Spleen (tissue), 11 donors: ENCODE measurements around the gene RGS17. TPM values are rescaled to one million over a fixed set of nuclear protein-coding genes. Genes with fewer than 3 reads are reported as not detected.

Experiments
- DNase-seq: peaks from one replicate; pipeline ENCODE4 v3.0.0-alpha.2; 2020
- H3K27ac ChIP-seq, 8 donors: fragments of 200-600 bp; sonication (generic) in 7 of 8; 1 replicate in 4 of 8; 2 replicates in 4 of 8; pipeline versions ENCODE4 v1.5.0 to v1.8.0; 2016 to 2021; ENCODE audit warnings: inconsistent platforms in 4 of 8, mild to moderate bottlenecking in 4 of 8, moderate library complexity in 1 of 8
- H3K27me3 ChIP-seq, 7 donors: fragments of 200-600 bp; sonication (generic) in 6 of 7; replicated peaks in 1 of 7; 1 replicate in 4 of 7; 2 replicates in 3 of 7; pipeline versions ENCODE4 v1.5.0 to v1.8.0; 2016 to 2021; ENCODE audit warnings: inconsistent platforms in 3 of 7, mild to moderate bottlenecking in 1 of 7
- H3K36me3 ChIP-seq, 6 donors: fragments of 200-600 bp; sonication (generic) in 5 of 6; 1 replicate in 4 of 6; 2 replicates in 2 of 6; pipeline versions ENCODE4 v1.5.0 to v1.8.0; 2016 to 2021; ENCODE audit warnings: inconsistent platforms in 2 of 6
- H3K4me1 ChIP-seq, 6 donors: fragments of 200-600 bp; sonication (generic) in 5 of 6; 1 replicate in 3 of 6; 2 replicates in 3 of 6; pipeline versions ENCODE4 v1.5.0 to v1.8.0; 2016 to 2021; ENCODE audit warnings: inconsistent platforms in 3 of 6
- H3K4me3 ChIP-seq, 8 donors: fragments of 200-600 bp; sonication (generic) in 7 of 8; 1 replicate in 4 of 8; 2 replicates in 4 of 8; pipeline versions ENCODE4 v1.5.0 to v1.8.0; 2016 to 2021; ENCODE audit warnings: inconsistent platforms in 4 of 8, mild to moderate bottlenecking in 4 of 8, moderate library complexity in 2 of 8
- H3K9me3 ChIP-seq, 8 donors: fragments of 200-600 bp; sonication (generic) in 7 of 8; 1 replicate in 4 of 8; 2 replicates in 4 of 8; pipeline versions ENCODE4 v1.5.0 to v1.8.0; 2016 to 2021; ENCODE audit warnings: inconsistent platforms in 4 of 8
- POLR2A ChIP-seq, 3 donors: fragments of 450-650 bp; IDR thresholded peaks; one replicate each; pipeline ENCODE4 v1.5.1; 2017; ENCODE audit warnings: antibody characterized with exemption in 3 of 3, mild to moderate bottlenecking in 1 of 3
- POLR2AphosphoS5 ChIP-seq, 3 donors: sonication (generic); formaldehyde crosslinking; IDR thresholded peaks; one replicate each; pipeline ENCODE4 v1.5.1; 2017; ENCODE audit warnings: antibody characterized with exemption in 3 of 3
- WGBS, 5 donors: extraction: QIAGEN DNeasy Blood & Tissue Kit in 3 of 5; methylation state at CpG; one replicate each; pipeline versions ENCODE4 v1.1.5 to v1.1.7; 2013 to 2018; 5-methylcytosine and 5-hydroxymethylcytosine counted together
- intact Hi-C: fragments of 100-400 bp; cut with DNase I; formaldehyde crosslinking; loops from one replicate; pipeline ENCODE4 v1.15.0; 2023; ENCODE audit warnings: low total_unique reads
- polyA plus RNA-seq, 3 donors: library from polyadenylated mRNA; stranded (reverse); fragments of 200-250 nt; gene quantifications; one replicate each; pipeline ENCODE4 v1.2.1, GENCODE V29; 2013
- total RNA-seq, 7 donors: library from RNA; depleted of rRNA in 3 of 7; stranded (reverse); fragments of >200 nt in 3 of 7; fragmentation: NEBNext Ultra II Directional in 4 of 7; extraction: Animal tissue kit (Norgen Biotek cat#: 25700) in 4 of 7; gene quantifications; one replicate each; pipeline versions ENCODE4 v1.1.0 to v1.2.1, GENCODE V29; 2016 to 2021
- TF ChIP-seq, protein P1 (sequence below), 11 experiments: fragments of 200-600 bp in 7 of 11; fragments of 450-650 bp in 4 of 11; sonication (generic) in 4 of 11; IDR thresholded peaks in 8 of 11; conservative IDR thresholded peaks in 3 of 11; 1 replicate in 7 of 11; 2 replicates in 4 of 11; pipeline versions ENCODE4 v1.4.0 to v1.8.0; 2016 to 2021; ENCODE audit warnings: antibody characterized with exemption in 11 of 11, inconsistent platforms in 4 of 11, mild to moderate bottlenecking in 1 of 11
- donor health status: healthy with polysubstance abuse.
- donor health status: DM: no; HTN: no; CAD: no; lungs with moderate emphysema.
- donor health status: DM: no; HTN: no; CAD: no.
- donor health status: Bipolar disorder and iron deficiency.
- donor health status: healthy.
- donor health status: DM: no; HTN: no; CAD: no.
- donor health status: DM: yes; HTN: yes; CAD: no.

Gene RGS17
- total and polyA plus RNA-seq, 10 donors, result 0.03 to 0.33 (median 0.07) TPM; not detected in 5

DNA sequence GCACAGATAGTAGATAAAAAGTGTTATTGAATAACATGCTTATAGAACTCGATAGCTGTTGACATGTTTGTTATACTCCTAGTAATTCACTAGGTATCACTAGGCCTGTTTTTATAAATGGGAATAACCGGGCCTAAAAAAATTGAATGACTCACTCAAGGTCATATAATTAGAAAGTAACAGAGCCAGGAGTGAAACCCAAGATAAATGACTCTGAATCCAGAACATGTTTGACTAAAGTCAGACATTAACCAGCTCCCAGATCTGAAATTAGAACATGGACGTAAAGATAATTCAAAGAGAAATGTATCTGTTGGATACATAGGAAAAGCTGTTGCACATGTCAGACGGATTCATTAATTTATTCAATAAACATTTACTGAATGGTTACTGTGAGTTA, 26.9 kb downstream of the RGS17 start:
- Histone ChIP-seq H3K9me3 (no peaks in the 10 kb centered on the region), H3K27me3 (no peaks in the 10 kb centered on the region), H3K4me3 (no peak overlapping the region), H3K27ac (no peak overlapping the region), H3K4me1 (no peaks in the 10 kb centered on the region), H3K36me3 (no peaks in the 10 kb centered on the region)
- WGBS, 5 donors, result 74 to 84% (median 82%) methylated on average over 4 of the region's 4 CpGs
- no peak for DNase-seq
- intact Hi-C loops, result no loop called here
- TF ChIP-seq, protein P1, sequence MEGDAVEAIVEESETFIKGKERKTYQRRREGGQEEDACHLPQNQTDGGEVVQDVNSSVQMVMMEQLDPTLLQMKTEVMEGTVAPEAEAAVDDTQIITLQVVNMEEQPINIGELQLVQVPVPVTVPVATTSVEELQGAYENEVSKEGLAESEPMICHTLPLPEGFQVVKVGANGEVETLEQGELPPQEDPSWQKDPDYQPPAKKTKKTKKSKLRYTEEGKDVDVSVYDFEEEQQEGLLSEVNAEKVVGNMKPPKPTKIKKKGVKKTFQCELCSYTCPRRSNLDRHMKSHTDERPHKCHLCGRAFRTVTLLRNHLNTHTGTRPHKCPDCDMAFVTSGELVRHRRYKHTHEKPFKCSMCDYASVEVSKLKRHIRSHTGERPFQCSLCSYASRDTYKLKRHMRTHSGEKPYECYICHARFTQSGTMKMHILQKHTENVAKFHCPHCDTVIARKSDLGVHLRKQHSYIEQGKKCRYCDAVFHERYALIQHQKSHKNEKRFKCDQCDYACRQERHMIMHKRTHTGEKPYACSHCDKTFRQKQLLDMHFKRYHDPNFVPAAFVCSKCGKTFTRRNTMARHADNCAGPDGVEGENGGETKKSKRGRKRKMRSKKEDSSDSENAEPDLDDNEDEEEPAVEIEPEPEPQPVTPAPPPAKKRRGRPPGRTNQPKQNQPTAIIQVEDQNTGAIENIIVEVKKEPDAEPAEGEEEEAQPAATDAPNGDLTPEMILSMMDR (IDR thresholded peaks at IDR 0.05 in 8 of 11, conservative IDR thresholded peaks at IDR 0.05 in 3 of 11), result no peak
- TF ChIP-seq POLR2AphosphoS5 (IDR thresholded peaks at IDR 0.05) (no peak), POLR2A (IDR thresholded peaks at IDR 0.05) (no peak)

GRCh38 chr6:153103319-153103655, 27.8 kb downstream of the RGS17 start:
- no peaks in the 10 kb centered on the region for H3K4me1 ChIP-seq
- no peaks in the 10 kb centered on the region for H3K36me3 ChIP-seq
- no peaks in the 10 kb centered on the region for H3K27me3 ChIP-seq
- H3K4me3 ChIP-seq, result no peak overlapping the region
- 66 to 83% (median 71%) methylated on average over 6 of the region's 6 CpGs for WGBS, 5 donors
- H3K9me3 ChIP-seq, result no peaks in the 10 kb centered on the region
- H3K27ac ChIP-seq, result no peak overlapping the region
- intact Hi-C loops, result no loop called here
- no peak for DNase-seq
- TF ChIP-seq, protein P1 (IDR thresholded peaks at IDR 0.05 in 8 of 11, conservative IDR thresholded peaks at IDR 0.05 in 3 of 11), result no peak
- TF ChIP-seq POLR2AphosphoS5 (IDR thresholded peaks at IDR 0.05), result no peak
- no peak for TF ChIP-seq POLR2A (IDR thresholded peaks at IDR 0.05)

DNA sequence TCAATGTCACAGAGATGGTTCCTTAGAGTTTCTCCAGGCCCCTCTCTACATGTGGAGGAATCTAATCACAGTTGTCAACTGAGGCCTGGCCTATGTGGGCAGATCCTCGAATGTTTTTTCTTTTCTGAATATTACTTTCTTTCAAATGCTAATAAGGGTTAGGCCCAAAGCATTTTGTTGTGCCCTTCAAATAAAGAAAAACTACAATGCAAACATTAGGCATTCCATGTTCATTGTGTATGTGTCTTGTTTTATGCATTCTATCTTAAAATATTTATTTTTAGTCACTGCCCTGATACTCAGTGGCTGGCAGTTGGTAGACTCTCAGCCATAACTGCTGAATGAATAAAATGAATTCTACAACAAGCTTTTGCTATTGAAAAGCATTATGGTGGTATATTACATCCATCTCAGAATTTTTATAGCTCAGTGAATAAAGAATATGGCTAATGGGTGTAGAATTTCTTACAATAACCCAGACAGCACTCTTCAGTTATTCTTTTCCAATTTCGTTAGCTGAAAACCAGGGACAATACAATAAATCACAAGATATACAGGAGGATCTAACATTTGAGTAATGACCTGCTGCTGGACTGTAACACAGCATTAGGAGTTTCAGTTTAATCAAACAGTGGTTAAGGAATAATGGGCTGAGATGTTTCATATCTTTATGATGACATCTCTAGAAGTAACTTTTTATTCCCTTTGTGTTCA, 28.3 kb downstream of the RGS17 start:
- H3K27me3 ChIP-seq, result no peaks in the 10 kb centered on the region
- H3K9me3 ChIP-seq, result no peaks in the 10 kb centered on the region
- no peak for TF ChIP-seq POLR2AphosphoS5 (IDR thresholded peaks at IDR 0.05)
- TF ChIP-seq, protein P1 (IDR thresholded peaks at IDR 0.05 in 8 of 11, conservative IDR thresholded peaks at IDR 0.05 in 3 of 11), result no peak
- TF ChIP-seq POLR2A (IDR thresholded peaks at IDR 0.05), result no peak
- H3K4me1 ChIP-seq, result no peaks in the 10 kb centered on the region
- H3K27ac ChIP-seq, result no peak overlapping the region
- no peak overlapping the region for H3K4me3 ChIP-seq
- no peaks in the 10 kb centered on the region for H3K36me3 ChIP-seq
- intact Hi-C loops, result no loop called here
- 61 to 87% (median 73%) methylated on average over 2 of the region's 2 CpGs for WGBS, 5 donors
- DNase-seq, result no peak

- 86 to 91% (median 88%) methylated on average over 5 of the region's 5 CpGs for WGBS, 5 donors
These were observed 29.6 kb downstream of the RGS17 start for GRCh38 chr6:153101461-153101860.

More at GRCh38 chr6:153101461-153101860, 29.6 kb downstream of the RGS17 start:
- no peaks in the 10 kb centered on the region for H3K9me3 ChIP-seq
- TF ChIP-seq, protein P1 (IDR thresholded peaks at IDR 0.05 in 8 of 11, conservative IDR thresholded peaks at IDR 0.05 in 3 of 11), result no peak
- TF ChIP-seq POLR2A (IDR thresholded peaks at IDR 0.05), result no peak
- TF ChIP-seq POLR2AphosphoS5 (IDR thresholded peaks at IDR 0.05), result no peak
- H3K36me3 ChIP-seq, result no peaks in the 10 kb centered on the region
- H3K27ac ChIP-seq, result no peak overlapping the region
- intact Hi-C loops, result no loop called here
- no peaks in the 10 kb centered on the region for H3K27me3 ChIP-seq
- no peaks in the 10 kb centered on the region for H3K4me1 ChIP-seq
- no peak for DNase-seq
- no peak overlapping the region for H3K4me3 ChIP-seq
